Bronchial epithelial cell (primary cell): ENCODE results near the gene LYPD4. TPM values are rescaled to one million over a fixed set of nuclear protein-coding genes. Genes with fewer than 3 reads are reported as not detected.

Source experiments
- DNase-seq: peaks from one replicate; pipeline ENCODE4 v3.0.0-alpha.2; 2010; ENCODE audit warnings: low read depth
- FAIRE-seq: peaks from 2 replicates; lab custom pipeline; 2011; peaks lifted over from hg19 to GRCh38; lab: Jason Lieb, UNC
- H3K27me3 ChIP-seq: 2 replicates; pipeline ENCODE4 v1.5.1; 2011; ENCODE audit warnings: low read length; ENCODE audit not compliant: control insufficient read depth, insufficient read depth
- H3K36me3 ChIP-seq: 2 replicates; pipeline ENCODE4 v1.5.1; 2011; ENCODE audit warnings: low read length; ENCODE audit not compliant: control insufficient read depth, insufficient read depth
- H3K4me3 ChIP-seq: 2 replicates; pipeline ENCODE4 v1.5.1; 2011; ENCODE audit warnings: mild to moderate bottlenecking, low read depth, low read length, control low read depth
- total RNA-seq: library from RNA; depleted of rRNA; stranded (reverse); fragments of >200 nt; gene quantifications from 2 replicates; pipeline ENCODE4 v1.2.1, GENCODE V29; 2014
- TF ChIP-seq, protein P1 (sequence below): IDR thresholded peaks from 2 replicates; pipeline ENCODE4 v1.5.1; 2011; ENCODE audit warnings: mild to moderate bottlenecking, moderate library complexity, low read length, control low read depth, inconsistent platforms; ENCODE audit not compliant: insufficient read depth, severe bottlenecking

LYPD4 gene, protein sequence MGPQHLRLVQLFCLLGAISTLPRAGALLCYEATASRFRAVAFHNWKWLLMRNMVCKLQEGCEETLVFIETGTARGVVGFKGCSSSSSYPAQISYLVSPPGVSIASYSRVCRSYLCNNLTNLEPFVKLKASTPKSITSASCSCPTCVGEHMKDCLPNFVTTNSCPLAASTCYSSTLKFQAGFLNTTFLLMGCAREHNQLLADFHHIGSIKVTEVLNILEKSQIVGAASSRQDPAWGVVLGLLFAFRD
- total RNA-seq: not detected in 2 replicates

DNA sequence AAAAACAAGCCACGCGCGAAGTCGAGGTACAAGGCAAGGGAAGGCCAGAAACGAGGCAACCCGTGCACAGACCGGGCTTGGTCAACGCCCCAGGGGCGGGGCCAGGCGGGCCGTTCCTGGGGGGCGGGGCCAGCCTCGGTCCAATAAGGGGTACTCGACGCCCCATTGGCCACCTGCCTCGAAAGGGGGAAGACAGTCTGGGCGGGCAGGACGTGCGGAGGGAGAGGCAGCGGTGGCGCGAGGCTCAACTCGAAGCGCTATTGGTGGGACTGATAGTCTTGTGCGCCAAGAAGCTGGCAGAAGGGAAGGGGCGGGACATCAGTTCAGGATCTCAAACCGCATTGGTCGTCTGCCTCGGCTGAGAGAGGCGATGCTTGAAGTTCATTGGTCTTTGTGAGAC lies at the start of gene LYPD4:
Gene LYPD4 (minus strand): TSS at position 83 of the 400 bp plus-strand sequence. CDS start 5,398 bp downstream, outside the sequence.
- Histone ChIP-seq H3K36me3 (no peaks in the 10 kb centered on the region), H3K27me3 (peaks cover 3% of the 10 kb centered on the region), H3K4me3 (no peak within 1 kb of the TSS)
- TF ChIP-seq, protein P1, sequence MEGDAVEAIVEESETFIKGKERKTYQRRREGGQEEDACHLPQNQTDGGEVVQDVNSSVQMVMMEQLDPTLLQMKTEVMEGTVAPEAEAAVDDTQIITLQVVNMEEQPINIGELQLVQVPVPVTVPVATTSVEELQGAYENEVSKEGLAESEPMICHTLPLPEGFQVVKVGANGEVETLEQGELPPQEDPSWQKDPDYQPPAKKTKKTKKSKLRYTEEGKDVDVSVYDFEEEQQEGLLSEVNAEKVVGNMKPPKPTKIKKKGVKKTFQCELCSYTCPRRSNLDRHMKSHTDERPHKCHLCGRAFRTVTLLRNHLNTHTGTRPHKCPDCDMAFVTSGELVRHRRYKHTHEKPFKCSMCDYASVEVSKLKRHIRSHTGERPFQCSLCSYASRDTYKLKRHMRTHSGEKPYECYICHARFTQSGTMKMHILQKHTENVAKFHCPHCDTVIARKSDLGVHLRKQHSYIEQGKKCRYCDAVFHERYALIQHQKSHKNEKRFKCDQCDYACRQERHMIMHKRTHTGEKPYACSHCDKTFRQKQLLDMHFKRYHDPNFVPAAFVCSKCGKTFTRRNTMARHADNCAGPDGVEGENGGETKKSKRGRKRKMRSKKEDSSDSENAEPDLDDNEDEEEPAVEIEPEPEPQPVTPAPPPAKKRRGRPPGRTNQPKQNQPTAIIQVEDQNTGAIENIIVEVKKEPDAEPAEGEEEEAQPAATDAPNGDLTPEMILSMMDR: no peak
- FAIRE-seq: no peak
- DNase-seq: no peak

DNA sequence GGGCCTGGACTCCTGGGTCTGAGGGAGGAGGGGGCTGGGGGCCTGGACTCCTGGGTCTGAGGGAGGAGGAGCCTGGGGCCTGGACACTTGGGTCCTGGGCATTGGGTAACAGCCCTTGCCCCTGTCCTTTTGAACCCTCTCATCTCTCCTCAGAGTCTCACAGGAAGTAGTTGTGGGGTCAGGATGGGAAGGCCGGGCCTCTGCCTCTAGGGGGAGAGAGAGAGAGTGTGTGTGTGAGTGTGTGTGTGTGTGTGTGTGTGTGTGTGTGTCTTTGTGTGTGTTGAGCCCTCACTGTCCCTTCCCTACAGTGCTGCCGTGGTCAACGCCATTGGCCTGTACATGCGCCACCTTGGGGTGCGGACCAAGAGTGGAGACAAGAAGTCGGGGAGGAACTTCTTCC lies 49.4 kb upstream of the LYPD4 start:
- TF ChIP-seq, protein P1: no peak
- no peaks in the 10 kb centered on the region for H3K27me3 ChIP-seq
- FAIRE-seq: no peak
- no peak overlapping the region for H3K4me3 ChIP-seq
- peaks cover 28% of the 10 kb centered on the region for H3K36me3 ChIP-seq
- DNase-seq: no peak

DNA sequence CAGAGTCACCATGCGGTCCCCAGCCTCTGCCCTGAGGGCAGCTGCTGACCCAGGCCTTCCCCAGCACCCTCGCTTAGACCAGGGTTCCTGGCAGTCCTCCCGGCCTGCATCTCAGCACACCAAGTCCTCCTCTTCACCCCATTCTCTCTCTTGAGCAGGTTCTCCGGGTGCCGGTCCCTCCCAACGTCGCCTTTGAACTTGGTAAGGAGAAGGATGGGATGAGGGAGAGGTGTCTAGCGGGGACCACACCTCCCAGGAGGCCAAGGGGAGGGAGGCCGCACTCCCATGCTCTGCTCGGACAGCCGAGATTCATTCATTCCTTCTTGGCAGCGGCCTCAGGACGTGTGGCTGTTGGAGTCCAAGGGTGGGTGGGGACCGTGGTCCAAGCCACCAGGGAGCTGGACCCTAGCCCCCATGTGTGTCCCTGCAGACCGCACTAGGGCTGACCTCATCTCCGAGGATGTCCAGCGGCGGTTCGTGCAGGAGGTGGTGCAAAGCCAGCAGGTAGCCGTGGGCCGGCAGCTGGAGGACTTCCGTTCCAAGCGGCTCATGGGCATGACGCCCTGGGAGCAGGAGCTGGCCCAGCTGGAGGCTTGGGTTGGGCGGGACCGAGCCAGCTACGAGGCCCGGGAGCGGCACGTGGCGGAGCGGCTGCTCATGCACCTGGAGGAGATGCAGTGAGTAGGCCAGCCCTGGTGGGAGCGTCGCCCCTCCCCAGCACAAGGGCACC lies 47.9 kb upstream of the LYPD4 start:
- TF ChIP-seq, protein P1: no peak
- Histone ChIP-seq H3K27me3 (no peaks in the 10 kb centered on the region), H3K36me3 (peaks cover 26% of the 10 kb centered on the region), H3K4me3 (no peak overlapping the region)
- FAIRE-seq: no peak
- no peak for DNase-seq

DNA sequence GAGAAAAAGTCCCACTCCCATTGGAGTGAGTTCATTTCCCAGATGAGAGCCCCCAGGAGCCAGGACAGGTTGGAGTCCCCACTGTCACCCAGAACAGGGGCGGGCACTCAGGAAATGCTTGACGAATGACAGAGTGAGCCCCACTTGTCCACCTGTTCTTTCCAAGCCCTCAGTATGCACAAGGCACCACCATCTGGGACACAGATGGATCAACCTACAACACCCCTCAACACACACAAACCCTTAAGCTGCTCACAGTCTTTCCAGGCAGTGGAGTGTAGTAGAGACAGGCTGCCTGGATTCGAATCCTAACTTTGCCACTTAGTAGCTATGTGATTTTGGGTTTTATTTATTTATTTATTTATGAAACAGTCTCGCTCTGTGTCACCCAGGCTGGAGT lies 46.5 kb upstream of the LYPD4 start:
- FAIRE-seq (no peak), DNase-seq (no peak)
- no peak overlapping the region for H3K4me3 ChIP-seq
- TF ChIP-seq, protein P1: no peak
- peaks cover 25% of the 10 kb centered on the region for H3K36me3 ChIP-seq
- H3K27me3 ChIP-seq: no peaks in the 10 kb centered on the region

DNA sequence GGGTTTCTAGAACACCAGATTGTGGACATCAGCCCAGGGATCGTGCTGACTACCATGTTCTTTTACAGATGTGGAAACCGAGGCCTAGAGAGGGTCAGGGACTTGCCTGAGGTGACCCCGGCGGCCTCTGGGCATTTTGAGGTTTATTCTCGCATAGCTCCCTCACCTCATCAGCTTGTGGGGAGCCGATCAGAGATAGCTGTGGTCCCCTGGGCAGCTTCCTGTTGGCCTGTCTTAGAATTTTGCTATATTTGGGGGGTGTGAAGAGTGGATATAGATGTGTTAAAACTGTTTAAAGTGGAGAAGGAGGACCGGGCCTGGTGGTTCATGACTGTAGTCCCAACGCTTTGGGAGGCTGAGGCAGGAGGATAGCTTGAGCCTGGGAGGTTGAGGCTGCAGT lies 45.4 kb upstream of the LYPD4 start:
- Histone ChIP-seq H3K27me3 (no peaks in the 10 kb centered on the region), H3K36me3 (peaks cover 18% of the 10 kb centered on the region), H3K4me3 (no peak overlapping the region)
- TF ChIP-seq, protein P1: no peak
- DNase-seq (no peak), FAIRE-seq (no peak)
